Stimulated activated CD8-positive, alpha-beta memory T cell treated with anti-CD3 and anti-CD28 coated beads, Interleukin-7, amount 100 ng/mL, for 4 hours (primary cell): ENCODE measurements around the gene ENOSF1.
A peak's percentile ranks its signal among the peaks of the same experiment; 100 is the strongest.
"Not testable (repeated sequence)": the region's sequence is repeated elsewhere in the genome, so short reads cannot be mapped to it uniquely, and the experiment has no call there.

Experiments
- DNase-seq, 2 donors: peaks; one replicate each; pipeline ENCODE4 v3.0.0-alpha.2; 2020; ENCODE audit warnings: low read depth in 2 of 2

The ENOSF1 gene

DNA sequence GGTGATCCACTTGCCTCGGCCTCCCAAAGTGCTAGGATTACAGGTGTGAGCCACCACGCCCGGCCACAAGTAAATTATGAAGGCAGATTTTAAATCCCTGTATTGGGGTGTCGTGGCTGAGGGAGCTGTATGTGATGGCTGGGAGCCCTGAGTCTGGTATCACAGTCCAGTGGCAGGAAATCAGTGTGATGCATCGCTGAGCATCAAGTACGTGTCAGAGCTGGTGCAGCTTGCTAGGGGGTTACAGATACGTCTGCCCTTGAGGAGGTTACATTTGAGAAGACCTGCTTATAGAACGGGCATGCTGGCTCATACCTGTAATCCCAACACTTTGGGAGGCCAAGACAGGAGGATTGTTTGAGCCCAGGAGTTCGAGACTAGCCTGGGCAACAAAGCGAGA, 4.3 kb downstream of the ENOSF1 start:
- DNase-seq, result no peak

DNA sequence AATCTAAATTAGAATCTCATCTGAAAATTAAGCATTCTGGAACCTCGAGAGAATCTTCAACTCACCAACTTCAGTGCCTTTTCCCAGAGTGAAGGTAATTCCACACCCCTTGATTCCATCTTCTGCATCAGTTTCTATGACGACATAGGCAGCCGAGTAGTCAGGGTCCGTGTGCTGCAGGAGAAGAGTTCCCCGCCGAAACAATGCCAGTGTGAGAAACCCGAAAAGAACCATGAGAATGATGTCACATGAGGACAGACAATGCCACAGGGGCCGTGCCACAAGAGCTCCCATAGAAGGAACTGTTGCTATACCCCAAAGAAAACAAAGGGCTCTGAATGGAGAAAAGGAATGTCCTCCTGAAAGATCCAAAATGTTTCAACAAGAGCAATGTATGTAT, 6.0 kb downstream of the ENOSF1 start:
- DNase-seq, result no peak

DNA sequence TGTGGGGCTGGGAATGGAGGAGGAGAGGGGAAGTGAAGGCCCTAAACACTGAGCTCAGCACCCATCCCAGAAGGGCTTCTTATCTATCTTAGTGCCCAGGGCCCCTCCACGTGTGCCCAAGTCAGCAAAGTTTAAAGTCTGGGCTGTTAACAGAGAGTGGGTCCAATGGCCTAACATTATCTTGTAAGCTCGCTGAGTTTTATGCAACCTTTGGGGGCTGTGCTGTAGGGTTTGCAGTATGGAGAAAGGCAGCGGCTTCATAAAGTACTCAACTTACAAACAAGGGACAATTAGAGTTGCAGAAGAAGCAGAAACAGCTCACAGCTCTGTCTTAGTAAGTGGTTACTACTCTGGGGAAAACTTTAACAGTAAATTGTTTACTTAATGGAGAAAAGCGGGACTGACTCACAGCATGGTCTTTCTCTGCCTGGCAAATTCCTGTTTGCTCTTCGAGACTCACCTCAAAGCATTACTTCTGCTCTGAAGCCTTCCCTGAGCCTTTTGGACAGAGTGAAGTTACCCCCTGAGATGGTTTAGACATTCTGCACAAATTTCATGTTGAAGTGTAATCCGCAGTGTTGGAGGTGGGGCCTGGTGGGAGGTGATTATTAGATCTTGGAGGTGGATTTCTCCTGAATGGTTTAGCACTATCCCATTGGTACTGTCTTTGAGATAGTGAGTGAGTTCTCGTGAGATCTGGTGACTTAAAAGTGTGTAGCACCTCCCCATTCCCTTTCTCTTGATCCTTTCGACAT, 9.0 kb downstream of the ENOSF1 start:
- DNase-seq, result no peak

DNA sequence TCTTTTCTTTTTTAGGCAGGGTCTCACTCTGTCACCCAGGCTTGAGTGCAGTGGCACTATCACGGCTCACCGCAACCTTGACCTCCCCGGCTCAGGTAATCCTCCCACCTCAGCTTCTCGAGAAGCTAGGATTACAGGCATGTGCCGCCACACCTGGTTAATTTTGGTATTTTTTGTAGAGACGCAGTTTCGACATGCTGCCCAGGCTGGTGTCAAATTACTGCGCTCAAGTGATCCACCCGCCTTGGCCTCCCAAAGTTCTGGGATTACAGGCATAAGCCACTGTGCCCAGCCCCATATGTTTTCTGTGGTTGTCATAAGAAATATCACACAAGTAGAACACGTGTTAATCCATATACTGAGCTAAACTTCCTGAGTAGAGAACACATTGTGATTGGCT, 14.6 kb downstream of the ENOSF1 start:
- no peak for DNase-seq

DNA sequence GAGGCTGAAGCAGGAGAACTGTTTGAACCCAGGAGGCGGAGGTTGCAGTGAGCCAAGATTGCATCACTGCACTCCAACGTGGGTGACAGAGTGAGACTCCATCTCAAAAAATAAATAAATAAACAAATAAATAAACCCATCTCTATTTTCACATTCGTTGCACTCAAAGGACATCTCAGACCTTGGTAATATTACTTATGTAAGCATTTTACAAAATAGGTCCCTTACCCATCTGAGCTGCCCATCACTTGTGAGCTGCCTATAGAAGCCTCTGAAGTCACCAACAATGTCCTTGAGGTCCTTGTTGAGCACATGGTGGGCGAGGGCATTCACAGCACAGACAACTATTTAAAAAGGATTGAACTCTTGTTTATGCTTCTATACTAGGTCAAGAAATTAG, 15.4 kb downstream of the ENOSF1 start:
- no peak for DNase-seq

DNA sequence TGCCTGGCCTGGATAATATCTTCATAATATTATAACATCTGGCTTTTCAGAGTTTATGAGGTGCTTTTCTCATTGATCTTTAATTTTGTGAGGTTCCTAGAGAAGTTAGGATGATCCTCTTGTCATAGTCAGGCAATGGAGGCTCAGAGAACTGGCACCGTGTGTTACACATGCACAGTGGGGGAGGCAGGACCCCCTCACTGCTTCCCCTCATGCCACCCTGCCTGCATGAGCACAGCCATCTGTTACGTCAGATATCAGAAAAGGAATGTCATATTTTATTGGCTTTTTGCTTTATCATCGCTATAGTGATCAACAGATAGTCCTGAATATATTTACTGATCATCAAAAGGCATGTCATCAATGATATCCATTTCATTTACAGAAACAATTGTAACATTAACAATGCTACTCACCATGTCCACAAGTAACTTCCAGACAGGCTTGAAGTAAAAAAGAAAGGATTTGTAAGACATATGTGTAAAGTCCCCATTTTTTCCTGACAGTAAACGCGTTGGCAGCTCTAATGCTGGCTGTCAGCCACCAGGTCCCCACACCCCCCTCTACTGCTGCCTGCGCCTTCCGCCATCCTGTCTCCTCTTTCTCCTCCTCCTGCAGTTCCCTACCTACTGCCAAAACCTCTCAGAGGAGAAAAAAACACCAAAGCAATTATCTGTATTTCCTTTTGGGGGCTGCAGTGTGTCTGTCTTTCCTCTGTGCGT, 18.8 kb downstream of the ENOSF1 start:
- DNase-seq, result no peak

DNA sequence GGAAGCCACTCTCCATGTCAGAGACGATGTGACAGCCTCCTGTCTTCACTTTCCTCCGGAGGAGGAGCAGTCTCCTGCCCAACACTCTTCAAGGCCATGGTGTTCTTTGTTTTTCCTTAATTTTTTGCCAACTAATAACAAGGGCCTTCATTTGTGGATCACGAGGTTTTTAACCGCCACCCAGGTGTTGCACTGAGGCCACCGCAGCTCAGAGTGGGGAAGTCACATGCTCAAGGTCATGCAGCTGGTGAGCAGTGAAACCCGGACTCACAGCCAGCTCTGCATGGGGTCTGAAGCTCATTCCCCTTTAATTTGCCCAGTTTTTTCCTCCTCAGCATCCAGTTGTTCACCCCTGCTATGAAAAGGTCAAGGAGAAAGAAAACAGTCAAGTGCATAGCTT, 19.6 kb downstream of the ENOSF1 start:
- no peak for DNase-seq

DNA sequence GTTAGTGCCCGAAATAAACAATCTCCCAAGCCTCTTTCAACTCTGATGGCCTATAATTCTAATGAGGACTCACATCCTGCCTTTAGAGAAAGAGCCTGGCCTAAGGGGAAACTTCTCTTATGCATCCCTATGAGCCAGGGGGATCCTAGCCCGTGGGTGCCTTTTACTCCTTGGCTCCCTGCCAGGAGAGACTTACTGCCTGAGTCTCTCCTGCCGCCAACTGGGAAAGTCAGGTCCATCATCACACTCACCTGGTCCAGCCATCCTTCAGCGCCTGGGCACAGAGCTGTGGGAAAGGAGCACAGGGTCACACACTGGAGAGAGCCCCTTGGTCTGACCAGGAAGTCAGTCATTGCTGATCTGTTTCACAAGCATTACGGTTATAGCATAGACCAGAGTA, 24.1 kb downstream of the ENOSF1 start:
- no peak for DNase-seq

DNA sequence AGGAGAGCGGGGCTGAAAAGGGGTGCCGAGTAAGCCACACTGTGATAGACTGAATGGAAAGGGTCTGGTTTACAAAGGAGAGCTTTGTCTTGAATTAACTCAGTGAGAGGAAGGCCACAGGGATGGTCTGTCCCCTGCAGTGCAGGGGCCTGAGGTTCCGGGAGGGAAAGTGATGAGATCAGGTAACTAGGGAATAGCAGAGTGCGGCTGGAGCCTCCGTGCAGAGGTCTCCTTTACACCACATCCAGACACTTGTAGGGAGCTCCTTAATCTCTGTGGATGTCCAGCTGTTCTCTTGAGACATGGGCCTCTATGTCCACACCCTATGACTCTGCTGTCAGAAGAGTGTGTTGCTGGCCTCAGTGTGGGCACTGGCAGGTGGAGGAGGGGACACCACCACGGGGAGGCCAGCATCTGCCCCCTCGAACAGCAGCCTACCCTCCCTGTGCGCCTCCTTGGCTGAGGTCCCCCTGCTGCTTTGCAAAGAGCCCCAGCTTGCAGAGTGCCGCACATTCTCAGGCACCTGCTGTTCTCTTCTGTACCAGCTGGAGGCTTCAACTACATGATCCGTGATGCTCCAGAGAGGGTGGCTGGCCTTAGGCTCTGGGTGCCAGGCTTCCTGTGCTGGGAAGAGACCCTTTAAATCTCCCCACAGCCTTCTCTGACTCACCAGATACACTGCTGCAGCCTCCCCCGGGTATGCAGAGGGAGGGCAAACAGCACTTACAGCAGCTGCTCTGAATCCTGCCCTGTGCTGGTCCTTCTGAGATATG, 25.9 kb downstream of the ENOSF1 start:
- no peak for DNase-seq

DNA sequence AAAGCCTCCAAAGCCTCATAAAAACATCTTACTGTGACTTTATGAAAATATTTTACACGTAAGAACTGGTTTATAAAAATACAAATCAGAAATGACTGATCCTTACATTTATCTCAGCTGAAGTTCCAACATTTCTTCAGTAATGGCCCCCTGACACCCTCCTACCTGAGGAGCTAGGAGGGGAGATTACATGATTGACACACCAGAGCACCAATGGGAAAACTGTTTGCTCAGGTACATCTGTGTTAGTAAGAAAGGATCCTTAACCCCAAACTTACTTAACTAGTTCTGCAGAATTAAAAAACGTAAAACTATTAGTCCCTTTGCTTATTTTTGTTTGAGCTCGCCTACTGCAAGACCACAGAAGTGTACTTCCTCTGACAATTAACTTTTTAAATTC, 27.0 kb downstream of the ENOSF1 start:
- no peak for DNase-seq

DNA sequence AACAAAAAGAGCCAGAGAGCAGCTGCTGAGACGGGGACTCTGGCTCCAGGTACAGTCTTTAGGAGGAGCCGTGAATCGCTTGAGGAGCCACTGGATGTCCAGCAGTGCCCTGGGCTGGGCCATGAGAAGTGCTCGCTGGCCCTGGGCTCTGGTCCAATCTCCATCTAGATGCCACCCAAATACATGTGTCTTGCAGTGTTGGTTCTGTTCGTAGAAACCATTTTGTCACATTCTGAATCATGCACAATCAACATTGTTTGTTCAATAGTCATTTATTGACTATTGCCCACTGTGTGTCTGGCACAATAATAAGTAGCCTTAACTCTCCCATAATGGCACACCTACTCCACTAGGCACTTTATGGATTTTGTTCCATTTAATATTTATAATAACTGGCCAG, 28.9 kb downstream of the ENOSF1 start:
- no peak for DNase-seq

DNA sequence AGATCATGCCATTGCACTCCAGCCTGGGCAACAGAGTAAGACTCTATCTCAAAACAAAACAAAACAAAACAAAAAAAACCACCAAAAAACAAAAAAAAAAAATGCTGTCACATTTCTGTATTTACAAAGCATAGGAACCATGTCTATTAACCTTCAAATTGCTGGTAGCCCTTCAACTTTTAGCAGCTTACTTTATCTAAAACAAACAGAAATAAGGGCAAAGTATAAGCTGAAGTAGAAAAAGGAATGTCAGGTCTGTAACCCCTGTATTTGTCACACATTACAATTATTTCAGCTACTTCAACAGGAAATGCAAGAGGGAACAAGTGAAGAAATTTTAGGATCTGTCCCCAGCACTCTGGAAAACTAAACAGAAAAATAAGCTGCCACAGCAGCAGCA, 29.6 kb downstream of the ENOSF1 start:
- no peak for DNase-seq

DNA sequence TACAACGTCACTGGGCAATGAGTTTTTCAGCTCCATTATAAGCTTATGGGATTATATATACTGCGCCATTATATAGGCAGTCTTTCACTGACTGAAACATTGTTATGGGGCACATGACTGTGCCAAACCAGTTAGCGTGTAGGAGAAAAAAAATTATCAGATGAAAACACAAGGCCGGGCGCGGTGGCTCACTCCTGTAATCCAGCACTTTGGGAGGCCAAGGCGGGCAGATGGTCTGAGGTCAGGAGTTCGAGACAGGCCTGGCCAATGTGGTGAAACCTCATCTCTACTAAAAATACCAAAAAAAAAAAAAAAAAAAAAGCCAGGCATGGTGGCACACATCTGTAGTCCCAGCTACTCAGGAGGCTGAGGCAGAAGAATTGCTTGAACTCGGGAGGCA, 30.0 kb downstream of the ENOSF1 start:
- DNase-seq, result not testable (repeated sequence)

DNA sequence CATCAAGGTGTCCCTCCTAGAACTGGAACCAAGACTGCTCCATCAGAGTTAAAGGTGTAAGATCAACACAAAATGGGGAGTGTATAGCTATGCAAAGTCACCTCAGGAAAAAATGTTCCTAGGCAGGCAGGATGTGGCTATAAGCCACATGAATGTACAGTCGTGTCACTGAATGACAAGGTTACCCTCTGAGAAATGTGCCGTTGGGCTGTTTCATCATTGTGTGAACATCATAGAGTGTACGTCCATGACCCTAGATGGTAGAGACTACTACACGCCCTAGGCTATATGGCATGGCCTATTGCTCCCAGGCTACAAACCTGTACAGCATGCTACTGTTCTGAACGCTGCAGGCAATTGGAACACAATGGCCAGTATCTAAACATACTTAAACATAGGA, 30.4 kb downstream of the ENOSF1 start:
- DNase-seq, result peak in 1 of 2 donors; percentile 12

DNA sequence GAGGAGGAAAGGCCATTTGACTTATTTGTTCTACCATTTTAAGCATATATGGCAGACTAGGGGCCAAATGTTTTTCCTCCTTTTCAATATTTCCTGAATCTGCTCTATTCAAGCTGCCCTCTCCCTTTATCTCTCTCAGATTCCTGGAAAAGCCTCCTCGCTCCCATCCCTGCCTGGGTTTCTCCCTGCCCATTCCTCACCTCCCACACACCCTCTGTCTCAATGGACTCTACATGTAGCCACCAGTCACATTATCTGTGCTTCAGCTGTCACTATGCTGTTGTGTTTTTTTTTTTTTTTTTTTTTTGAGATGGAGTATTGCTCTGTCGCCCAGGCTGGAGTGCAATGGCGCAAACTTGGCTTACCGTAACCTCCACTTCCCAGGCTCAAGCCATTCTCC, 32.0 kb downstream of the ENOSF1 start:
- DNase-seq, result no peak

DNA sequence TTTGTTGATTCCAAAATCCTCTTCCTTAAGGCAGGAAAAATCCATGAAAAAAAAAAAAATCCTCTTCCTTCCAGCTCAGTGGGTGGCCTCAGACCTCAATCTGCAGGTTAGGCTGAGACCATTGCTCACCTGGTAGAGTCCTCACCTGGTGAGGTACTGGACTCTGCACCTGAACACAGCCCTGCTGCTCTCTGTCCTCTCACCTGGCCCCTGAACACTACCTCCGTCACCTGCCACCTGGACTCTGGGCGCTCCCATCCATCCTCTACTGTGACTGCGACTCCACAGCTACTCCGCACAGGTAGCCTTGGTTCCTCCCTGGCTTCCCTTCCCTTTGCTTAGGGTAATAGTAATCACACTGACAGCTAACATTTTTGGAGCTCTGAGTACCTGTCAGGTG, 32.9 kb downstream of the ENOSF1 start:
- DNase-seq, result no peak

DNA sequence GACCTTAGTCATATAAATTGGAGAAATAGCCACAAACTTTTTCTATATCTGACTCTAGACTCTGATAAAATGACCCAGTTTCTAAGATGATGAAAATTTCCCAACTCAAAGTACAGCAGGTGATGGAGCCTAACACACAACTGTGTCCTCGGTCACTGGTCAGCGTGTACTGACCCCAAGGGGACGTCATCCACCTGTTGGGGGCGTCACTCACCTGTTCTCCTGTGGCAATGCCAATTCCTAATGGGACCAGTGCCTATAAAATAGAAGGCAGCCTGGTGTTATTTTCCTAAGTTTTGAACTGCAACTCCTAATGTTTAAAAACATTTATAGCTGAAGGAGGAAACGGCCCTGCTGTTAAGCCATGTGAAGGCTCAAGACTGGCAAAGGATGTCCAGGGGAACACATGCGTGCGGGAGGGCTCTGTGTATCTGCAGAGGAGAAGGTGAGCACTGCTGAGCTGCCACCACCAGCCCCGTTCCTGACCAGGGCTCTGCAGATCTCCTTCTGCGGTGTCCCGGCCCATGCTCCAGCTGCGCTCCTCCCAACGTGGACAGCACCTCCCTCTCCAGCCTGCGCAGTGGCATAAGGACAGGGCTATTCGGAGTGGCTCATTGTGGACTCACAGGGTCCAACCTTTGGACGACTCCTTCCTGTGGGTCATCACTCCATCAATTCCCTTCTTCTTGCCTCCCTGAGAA, 33.8 kb downstream of the ENOSF1 start:
- no peak for DNase-seq

DNA sequence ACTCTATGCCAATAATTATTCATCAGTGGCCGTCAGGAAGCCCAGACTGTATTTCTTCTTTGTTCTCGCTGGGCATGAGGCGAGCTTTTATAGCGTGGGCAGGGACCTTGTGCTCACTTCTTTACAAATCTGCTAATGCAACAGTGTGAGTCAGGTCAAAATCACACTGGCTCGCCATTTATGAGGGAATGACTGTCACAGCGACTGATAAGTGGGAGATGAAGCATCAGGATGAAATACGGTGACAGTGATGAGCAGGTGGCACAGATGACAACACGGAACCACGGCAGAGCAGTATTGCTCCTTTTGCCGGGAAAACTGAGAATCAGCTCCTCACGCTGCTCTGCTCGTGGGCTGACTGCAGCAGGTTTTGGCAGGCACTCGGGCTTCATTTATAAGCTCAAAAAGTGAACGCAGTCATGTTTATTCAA, 34.5 kb downstream of the ENOSF1 start:
- DNase-seq, result no peak

DNA sequence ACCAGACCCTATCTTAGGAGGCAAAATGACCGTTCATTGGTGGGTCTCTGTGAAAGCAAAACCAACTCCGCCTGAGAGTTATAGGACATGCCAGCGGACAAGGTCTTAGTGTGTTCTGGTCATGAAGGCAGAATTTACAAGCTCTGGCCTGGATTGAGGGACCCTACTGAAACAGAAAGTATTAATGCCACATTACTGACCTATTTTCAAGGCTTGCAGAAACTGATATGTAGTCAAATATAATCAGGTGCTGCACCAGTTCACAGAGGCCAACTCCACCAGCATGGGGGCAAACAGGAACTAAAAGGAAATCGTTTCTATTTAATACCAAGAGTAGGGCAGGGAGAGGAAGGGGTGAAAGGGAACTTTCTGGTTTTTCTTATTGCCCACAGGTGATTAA, 35.3 kb downstream of the ENOSF1 start:
- no peak for DNase-seq

DNA sequence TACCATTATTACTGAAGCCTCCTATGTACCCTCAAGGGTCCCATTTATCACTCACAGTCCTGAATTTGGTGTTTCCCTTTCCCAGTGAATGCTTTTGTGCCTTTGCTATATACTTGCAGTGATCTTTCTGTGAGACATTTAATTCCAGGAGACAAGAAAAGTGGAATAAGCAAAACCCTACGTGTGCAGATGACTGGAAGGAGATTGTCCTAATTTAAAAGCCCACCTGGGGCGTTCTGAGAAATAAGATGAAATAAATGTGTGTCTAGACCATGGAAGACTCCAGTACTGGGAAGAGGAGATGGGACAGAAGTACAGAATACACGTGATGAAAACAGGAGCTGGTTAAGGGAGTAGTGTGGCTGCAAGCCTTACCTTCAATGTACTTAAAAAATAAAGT, 35.7 kb downstream of the ENOSF1 start:
- DNase-seq, result no peak

DNA sequence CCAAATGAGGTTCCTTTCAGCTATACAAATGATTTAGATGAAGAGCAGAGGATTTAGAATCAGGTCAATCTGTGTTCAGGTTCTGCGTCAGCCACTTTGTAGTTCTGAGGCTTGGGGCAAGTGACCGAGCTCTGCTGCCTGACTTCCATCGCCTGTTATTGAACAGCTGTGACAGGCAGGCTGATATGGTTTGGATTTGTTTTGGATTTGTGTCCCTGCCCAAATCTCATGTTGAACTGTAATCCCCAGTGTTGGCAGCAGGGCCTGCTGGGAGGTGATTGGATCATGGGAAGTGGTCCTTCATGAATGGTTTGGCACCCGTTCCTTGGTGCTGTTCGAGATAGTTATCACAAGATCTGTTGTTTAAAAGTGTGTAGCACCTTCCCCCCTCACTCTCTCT, 36.4 kb downstream of the ENOSF1 start:
- no peak for DNase-seq

DNA sequence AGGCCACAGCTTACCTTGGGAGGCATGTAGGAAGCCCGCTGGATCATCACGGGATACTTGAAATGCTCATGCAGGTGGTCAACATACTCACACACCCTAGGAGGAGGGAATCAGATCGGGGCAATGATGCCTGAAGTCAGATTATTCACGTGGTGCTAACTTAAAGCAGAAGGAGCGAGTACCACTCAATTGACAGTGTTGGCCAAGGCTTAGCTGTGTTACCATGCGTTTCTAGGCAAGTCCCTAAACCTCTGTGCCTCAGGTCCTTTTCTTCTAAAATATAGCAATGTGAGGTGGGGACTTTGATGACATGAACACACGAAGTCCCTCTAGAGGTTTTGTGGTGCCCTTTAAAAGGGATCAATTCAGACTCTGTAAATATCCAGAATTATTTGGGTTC, 37.1 kb downstream of the ENOSF1 start:
- DNase-seq, result no peak
